Pons (tissue), 1 donor: ENCODE measurements around the gene DNAH3.
A peak's percentile ranks its signal among the peaks of the same experiment; 100 is the strongest.
"Not testable (repeated sequence)": the region's sequence is repeated elsewhere in the genome, so short reads cannot be mapped to it uniquely, and the experiment has no call there.

Experiments
- DNase-seq: peaks from one replicate; pipeline ENCODE4 v3.0.0-alpha.2; 2016; ENCODE audit warnings: low spot score

DNAH3 gene

DNA sequence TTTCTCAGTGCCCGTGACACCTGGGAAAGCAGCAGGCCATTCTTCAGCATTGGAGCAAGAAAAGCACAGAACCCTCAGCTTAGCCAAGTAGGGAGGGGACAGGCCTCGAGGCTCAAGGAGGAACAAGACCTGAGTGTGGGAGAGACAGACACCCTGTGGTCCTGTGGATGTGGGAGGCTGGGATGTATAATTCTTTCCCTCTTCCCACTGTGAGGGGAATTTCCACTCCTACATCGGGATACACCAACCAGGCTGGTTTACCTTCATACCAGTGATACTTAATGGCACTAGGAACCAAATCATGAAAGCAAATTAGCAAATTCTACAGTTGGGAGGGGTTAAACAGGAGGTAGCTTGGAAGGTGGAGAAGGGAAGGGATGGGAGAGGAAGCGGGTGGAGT lies 208.4 kb downstream of the DNAH3 start:
- DNase-seq = no peak

DNA sequence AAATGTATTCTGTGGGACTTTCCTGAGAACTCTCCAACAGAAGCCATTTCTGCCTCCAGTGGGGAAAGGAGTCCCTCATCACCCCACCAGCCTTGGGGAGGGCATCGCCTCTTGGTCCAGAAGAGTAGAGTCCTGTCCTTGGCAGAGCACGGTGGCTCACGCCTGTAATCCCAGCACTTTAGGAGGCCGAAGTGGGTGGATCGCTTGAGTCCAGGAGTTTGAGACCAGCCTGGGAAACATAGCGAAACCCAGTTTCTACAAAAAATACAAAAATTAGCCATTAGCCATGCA lies 209.1 kb downstream of the DNAH3 start:
- no peak for DNase-seq

DNA sequence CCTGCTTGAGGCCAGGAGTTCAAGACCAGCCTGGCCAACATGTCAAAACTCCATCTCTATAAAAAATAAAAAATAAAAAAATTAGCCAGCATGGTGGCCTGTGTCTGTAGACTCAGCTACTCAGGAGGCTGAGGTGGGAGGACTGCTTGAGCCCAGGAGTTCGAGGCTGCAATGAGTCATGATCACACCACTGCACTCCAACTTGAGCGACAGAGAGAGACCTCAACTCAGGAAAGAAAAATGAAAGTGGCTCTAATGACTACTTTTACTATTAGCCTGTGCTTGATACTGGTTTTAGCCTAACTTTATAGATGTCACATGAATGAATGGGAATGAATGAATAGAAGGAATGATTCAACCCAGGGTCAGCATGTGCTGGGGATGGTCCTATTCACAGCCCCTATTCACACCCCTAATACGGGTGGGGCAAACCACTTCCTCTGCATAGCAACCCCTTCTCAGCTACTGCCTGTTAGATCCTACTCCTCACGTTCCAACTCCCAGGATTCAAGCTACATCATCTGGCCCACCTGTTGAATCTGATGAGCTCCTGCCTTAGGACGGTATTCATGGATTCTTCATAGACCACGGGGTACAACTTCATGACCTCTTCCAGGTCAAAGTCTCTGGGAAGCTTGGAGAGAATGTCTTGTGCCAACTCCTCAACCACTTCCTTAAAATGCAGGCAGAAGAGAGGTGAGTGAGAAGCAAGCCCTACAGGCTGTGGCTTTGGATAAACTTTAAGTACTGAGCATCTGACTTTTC lies 209.6 kb downstream of the DNAH3 start:
- DNase-seq = no peak

DNA sequence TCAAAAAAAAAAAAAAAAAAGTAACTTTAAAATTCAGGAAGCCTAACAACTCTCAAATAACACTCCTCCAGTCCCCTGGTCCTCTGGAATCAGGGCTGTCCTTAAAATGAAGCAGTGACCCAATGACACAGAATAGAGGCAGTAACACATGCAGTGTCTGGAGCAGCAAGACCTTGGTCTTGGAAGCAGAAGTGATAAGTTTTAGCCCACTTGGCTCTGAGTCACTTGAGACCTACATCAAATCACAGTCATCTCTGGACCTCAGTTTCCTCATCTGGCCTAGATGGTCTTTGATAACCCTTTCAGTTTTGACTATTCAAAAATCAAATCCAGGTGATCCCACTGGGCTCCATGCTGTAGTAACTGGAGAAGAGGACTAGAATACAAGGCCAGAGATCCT lies 211.0 kb downstream of the DNAH3 start:
- DNase-seq = no peak

DNA sequence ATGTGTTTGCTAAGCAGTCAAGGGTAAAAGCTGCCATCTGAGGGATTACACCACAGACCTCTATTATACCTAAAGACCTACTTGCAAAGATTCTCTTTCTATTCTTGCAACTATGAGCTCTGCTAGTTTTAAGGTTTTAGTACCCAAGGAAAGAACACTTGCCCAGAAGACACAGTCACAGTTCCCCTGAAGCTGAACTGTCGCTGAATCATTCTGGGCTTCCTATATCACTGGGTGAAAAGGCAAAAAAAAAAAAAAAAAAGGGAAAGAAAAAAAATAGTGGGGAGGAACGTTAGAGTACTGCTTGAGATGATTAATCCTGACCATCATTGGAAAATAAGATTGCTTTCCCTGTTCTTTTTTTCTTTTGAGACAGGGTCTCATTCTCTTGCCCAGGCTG lies 212.2 kb downstream of the DNAH3 start:
- no peak for DNase-seq

GRCh38 chr16:20937736-20938135 lies 212.9 kb downstream of the DNAH3 start:
- DNase-seq = no peak

GRCh38 chr16:20933589-20933988 lies 217.1 kb downstream of the DNAH3 start:
- no peak for DNase-seq

GRCh38 chr16:20931066-20931600 lies 219.5 kb downstream of the DNAH3 start:
- DNase-seq = no peak

DNA sequence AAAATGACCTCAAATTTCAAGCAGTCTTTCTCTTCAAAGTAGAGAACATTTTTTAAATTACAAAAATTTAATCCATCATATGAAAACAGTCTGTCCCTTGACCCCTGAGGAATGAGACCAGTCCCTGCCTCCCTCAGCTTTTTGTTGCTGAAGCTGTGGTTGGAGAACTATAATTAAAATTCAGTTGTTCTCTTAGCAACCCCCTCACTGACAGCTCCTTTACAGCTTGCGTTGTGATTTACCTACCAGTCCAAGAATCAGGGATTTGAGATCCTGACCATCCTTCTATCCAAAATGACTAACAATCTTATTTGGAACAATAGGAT lies 220.3 kb downstream of the DNAH3 start:
- no peak for DNase-seq

- not testable (repeated sequence) for DNase-seq
Measured at GRCh38 chr16:20929676-20930364, 220.8 kb downstream of the DNAH3 start.

- no peak for DNase-seq
Measured at GRCh38 chr16:20928774-20929411, 221.8 kb downstream of the DNAH3 start.

GRCh38 chr16:20925751-20926150 lies 224.9 kb downstream of the DNAH3 start:
- DNase-seq = no peak

GRCh38 chr16:20923876-20924275 lies 226.8 kb downstream of the DNAH3 start:
- no peak for DNase-seq

DNA sequence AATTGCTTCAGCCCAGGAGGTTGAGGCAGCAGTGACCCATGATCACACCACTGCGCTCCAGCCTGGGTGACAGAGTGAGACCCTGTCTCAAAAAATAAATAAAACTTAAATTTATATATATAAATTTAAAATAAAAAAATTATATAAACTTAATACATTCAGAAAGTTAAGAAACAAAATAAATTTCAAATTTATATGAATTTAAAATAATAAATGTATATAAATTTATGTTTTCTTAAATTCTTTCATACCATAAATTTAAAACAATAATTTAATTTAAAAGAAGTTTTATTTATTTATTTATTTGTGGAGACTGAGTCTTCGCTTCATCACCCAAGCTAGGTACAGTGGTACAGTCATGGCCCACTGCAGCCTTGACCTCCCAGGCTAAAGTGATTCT lies 229.8 kb downstream of the DNAH3 start:
- no peak for DNase-seq

DNA sequence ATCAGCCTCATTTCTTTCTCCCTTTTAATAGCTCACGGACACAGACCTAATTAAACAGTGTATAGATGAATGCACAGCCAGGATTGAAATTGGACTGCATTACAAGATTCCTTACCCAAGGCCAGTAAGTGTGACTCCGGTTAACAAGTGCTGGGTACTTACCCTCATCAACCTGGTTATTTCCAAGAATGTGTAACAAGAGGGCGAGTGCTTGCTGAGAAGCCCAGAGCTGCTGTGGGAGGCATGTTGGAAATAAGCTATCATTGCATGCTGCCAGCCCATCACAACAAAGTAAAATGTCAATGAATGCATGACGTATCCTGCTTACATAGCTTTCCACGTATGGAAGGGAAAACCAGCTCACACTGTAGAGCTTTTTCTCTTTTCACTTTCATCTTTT lies 230.6 kb downstream of the DNAH3 start:
- no peak for DNase-seq

DNA sequence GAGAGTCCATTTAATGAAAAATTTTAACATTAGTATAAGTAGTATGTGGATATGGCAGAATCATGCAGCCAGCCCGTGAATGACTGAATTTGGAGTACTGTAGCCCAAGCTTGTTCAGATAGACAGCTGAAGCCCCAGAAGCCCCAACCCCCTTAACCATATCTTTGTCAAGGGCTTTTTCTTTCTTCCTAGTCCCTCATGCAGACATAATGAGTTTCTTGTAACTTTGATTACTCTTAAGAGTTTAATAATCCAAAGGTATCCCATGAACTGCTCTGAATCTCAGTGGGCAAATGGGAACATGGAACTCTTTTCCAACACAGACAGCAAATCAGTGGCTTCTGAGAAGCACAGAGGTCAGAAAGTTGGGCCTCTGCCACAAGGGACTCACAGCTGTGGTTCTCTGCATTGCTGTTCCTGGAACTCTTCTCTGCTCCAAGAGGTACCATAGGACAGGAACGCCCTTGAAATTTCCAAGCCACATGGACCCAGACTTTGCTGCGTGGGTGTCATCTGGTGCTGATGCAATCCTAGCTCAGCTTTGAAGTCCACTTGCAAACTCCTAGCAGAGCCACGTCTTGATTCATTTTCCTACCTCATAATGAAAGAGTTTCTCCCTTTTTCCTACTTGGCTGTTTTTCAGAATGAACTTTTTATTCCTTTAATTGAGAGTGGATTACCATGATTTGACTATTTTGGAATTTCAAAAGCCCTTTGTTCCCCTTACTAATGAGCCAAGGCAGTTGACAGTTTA lies 232.0 kb downstream of the DNAH3 start:
- no peak for DNase-seq

DNA sequence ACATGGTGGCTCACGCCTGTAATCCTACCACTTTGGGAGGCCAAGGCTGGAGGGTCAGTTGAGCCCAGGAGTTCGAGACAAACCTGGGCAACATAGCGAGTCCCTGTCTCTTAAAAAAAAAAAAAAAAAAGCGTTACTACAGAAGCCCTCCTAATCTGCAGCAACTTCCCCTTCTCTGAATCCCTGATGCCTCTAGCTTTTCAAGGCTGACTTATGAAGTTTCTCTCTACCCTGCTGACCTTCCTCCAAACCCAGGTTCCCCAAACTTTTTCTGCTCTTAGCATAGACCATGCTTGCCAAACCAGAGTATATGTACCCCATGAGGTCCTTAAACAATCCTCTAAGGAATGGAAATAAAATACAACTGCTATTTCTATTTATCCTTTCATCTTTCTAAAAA lies 233.7 kb downstream of the DNAH3 start:
- DNase-seq = peak; percentile 32

- DNase-seq = no peak
Measured at GRCh38 chr16:20916289-20916688, 234.4 kb downstream of the DNAH3 start.

DNA sequence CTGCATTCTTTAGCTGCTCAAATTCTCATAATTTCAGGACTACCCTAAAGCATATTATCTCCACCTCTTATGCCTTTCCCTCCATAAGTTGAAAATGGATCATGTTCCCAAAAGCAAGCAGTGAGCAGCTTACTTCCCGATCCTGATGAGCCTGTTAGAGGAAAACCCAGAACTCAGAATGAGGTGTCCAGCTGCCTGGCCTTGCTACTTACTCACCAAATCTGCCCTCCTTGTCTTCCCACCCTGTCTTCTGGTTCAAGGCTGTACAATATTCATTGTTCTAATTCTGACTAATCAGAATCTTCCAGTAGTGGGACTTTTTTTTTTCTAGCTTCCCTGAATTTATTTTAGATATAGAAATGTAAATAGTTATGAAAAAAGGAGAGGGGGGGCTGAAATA lies 239.3 kb downstream of the DNAH3 start:
- no peak for DNase-seq

- DNase-seq = no peak
Measured at GRCh38 chr16:20910781-20911321, 239.8 kb downstream of the DNAH3 start.

DNA sequence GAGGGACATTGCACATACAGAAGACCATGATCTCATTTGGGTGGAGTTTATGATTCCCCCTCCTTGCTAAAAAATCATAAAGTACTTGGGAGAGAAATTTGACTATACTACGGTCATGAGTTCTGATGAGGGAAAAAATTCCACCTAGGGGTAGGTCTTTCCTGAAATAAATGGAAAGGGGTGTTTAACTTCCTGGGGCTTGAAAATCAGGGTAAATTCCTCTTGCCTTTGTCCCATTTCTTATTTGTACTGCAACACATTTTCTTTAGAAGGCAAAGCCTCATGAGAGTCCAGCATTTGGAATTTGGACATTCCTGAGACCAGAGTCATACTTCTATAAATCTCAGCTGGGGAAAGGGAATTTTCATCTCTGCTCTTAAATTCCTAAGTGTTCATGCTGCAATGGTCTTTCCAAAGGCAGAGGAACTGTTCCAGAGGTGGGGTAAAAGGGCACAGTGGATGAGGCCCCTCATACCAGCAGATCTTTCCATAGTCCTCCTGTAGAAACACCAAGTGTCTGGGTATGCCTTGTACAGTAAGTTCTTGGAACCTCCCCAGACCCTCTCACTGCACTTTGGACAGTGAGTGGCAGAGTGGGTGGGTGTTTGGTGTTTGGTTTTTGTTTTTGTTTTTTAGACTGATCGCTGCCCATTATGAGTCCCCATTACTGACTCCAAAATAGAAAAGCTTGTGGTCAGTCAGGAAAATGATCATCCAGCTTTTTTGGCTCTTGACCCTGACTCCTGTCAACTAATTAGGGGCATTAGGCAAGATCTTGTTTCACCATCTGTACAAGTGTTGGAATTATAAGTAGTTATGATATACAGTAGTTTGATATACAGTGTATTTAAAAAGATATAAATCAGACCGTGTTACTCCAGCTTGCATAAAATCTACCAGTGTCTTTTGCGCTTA lies 244.0 kb downstream of the DNAH3 start:
- no peak for DNase-seq
